Common myeloid progenitor, CD34-positive (primary cell): Measurements from ENCODE around the gene PIEZO1.
"Not testable (repeated sequence)": the region's sequence is repeated elsewhere in the genome, so short reads cannot be mapped to it uniquely, and the experiment has no call there.

ENCODE experiments used
- CTCF ChIA-PET: fragments of 350-600 bp; sonication (Branson Sonifier 250); formaldehyde crosslinking; loops from one replicate; lab custom pipeline; 2021; ENCODE audit warnings: antibody characterized with exemption; lab: Charles Lee
- POLR2A ChIA-PET: fragments of 350-600 bp; sonication (Branson Sonifier 250); formaldehyde crosslinking; loops from one replicate; lab custom pipeline; 2021; ENCODE audit warnings: antibody characterized with exemption; lab: Charles Lee
- DNase-seq, 3 donors: peaks; one replicate each; pipeline versions ENCODE4 v3.0.0 to v3.0.0-alpha.2; 2013
- H3K27ac ChIP-seq, 2 experiments: 1 replicate in 1 of 2; 2 replicates in 1 of 2; pipeline ENCODE4 v1.7.0; 2013; ENCODE audit warnings: inconsistent platforms in 2 of 2, low read length in 2 of 2, mild to moderate bottlenecking in 2 of 2, low read depth in 1 of 2, moderate library complexity in 1 of 2; ENCODE audit not compliant: severe bottlenecking in 2 of 2, insufficient read depth in 1 of 2, poor library complexity in 1 of 2
- H3K27me3 ChIP-seq, 5 experiments: replicated peaks in 2 of 5; 1 replicate in 3 of 5; 2 replicates in 2 of 5; pipeline versions ENCODE4 v1.6.1 to v1.7.0; 2013; ENCODE audit warnings: low read length in 4 of 5, mild to moderate bottlenecking in 2 of 5, moderate library complexity in 2 of 5, inconsistent platforms in 1 of 5; ENCODE audit not compliant: insufficient read depth in 5 of 5, control insufficient read depth in 4 of 5
- H3K36me3 ChIP-seq, 4 experiments: 1 replicate in 2 of 4; 2 replicates in 2 of 4; pipeline versions ENCODE4 v1.6.1 to v1.7.0; 2013; ENCODE audit warnings: low read length in 3 of 4, control low read depth in 1 of 4, mild to moderate bottlenecking in 1 of 4; ENCODE audit not compliant: control insufficient read depth in 4 of 4, insufficient read depth in 4 of 4
- H3K4me1 ChIP-seq, 4 experiments: 1 replicate in 3 of 4; 2 replicates in 1 of 4; pipeline versions ENCODE4 v1.6.1 to v1.7.1; 2013; ENCODE audit warnings: low read length in 3 of 4, mild to moderate bottlenecking in 3 of 4, control low read depth in 1 of 4, inconsistent platforms in 1 of 4, moderate library complexity in 1 of 4; ENCODE audit not compliant: control insufficient read depth in 4 of 4, insufficient read depth in 4 of 4; ENCODE audit errors: control extremely low read depth in 1 of 4
- H3K4me3 ChIP-seq, 7 experiments: 1 replicate in 4 of 7; 2 replicates in 3 of 7; pipeline versions ENCODE4 v1.5.1 to v1.7.0; 2013; ENCODE audit warnings: mild to moderate bottlenecking in 7 of 7, low read length in 6 of 7, moderate library complexity in 6 of 7, inconsistent platforms in 2 of 7, low read depth in 2 of 7, control low read depth in 1 of 7; ENCODE audit not compliant: insufficient read depth in 4 of 7, control insufficient read depth in 1 of 7; ENCODE audit errors: extremely low read depth in 1 of 7
- H3K9me3 ChIP-seq, 5 experiments: 1 replicate in 4 of 5; 2 replicates in 1 of 5; pipeline versions ENCODE4 v1.6.1 to v1.7.1; 2013; ENCODE audit warnings: low read length in 4 of 5, mild to moderate bottlenecking in 2 of 5, inconsistent platforms in 1 of 5, low read depth in 1 of 5, moderate library complexity in 1 of 5; ENCODE audit not compliant: control insufficient read depth in 4 of 5, insufficient read depth in 2 of 5; ENCODE audit errors: control extremely low read depth in 1 of 5
- WGBS: methylation state at CpG from one replicate; pipeline ENCODE4 v1.1.5; 2013; ENCODE audit not compliant: insufficient coverage; 5-methylcytosine and 5-hydroxymethylcytosine counted together

PIEZO1 gene

DNA sequence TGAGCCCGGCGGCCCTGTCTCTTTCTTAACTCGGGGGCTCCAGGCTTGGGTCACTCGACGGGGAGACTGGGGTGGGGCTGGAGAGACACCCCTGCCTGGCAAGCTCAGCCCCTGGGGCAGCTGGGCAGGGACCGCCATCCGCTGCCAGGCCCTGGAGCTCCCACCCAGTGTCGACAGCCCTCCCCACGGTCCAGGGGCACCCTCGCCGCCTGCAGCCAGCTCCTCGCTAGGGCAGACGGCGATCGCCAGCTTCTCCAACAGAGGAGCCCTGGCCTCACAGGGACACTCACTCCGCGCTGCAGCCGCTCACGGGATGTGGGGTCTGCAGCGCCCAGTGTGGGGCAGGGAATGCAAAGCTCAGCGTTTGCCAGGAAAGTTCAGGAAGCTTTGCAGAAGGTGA, 42.7 kb upstream of the PIEZO1 start:
- no peaks in the 10 kb centered on the region for H3K27me3 ChIP-seq
- WGBS, result 97% methylated on average over 17 of the region's 21 CpGs
- peaks cover 0 to 11% (median 6%) of the 10 kb centered on the region in 4 experiments for H3K36me3 ChIP-seq
- ChIA-PET CTCF (interaction anchor here (0.8 to 1.7 kb wide), 2 partner anchors 8 to 25 kb away, joined by 3 to 6 read pairs; no protein-coding TSS in a partner anchor), POLR2A (no interaction called here)
- H3K4me3 ChIP-seq, result no peak overlapping the region
- no peaks in the 10 kb centered on the region for H3K4me1 ChIP-seq
- H3K27ac ChIP-seq, result no peak overlapping the region
- H3K9me3 ChIP-seq, result no peaks in the 10 kb centered on the region
- no peak for DNase-seq

DNA sequence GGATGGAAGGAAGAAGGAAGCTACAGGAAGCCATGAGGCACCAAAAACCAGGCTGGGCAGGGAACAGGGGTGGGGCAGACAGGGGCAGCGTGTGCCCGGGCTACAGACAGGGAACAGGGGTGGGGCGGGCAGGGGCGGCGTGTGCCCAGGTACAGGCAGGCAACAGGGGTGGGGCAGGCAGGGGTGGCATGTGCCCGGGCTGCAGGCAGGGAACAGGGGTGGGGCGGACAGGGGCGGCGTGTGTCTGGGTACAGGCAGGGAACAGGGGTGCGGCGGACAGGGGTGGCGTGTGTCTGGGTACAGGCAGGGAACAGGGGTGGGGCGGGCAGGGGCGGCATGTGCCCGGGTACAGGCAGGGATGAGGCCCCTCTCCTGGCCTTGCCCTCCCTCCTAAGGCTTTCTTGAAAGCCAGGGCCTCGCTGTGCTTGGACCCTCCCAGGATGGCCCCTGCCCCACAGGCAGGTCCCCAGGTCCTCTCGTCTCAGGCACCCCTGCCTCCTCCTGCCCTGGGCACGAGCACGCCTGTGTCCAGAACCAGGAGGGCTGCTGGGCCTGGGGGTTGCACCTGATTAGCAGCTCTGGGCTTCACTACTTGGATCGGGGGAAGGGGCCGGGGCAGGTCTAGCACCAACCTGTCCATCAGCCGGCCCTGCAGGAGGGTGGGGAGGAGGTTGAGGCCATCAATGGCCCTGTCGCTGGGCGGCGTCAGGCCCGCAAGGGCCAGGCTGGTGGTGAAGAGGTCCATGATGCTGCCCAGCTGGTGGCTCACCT, 41.2 kb upstream of the PIEZO1 start:
- POLR2A ChIA-PET, result no interaction called here
- H3K4me1 ChIP-seq, result no peaks in the 10 kb centered on the region
- H3K4me3 ChIP-seq, result no peak overlapping the region
- peaks cover 5 to 22% (median 17%) of the 10 kb centered on the region in 4 experiments for H3K36me3 ChIP-seq
- H3K27ac ChIP-seq, result no peak overlapping the region
- no peaks in the 10 kb centered on the region for H3K9me3 ChIP-seq
- DNase-seq, result no peak
- H3K27me3 ChIP-seq, result no peaks in the 10 kb centered on the region
- CTCF ChIA-PET, result interaction anchor here (0.9 kb wide), 1 partner anchor 31 kb away, joined by 4 read pairs; the partner anchor contains the start of genes GALNS and TRAPPC2L
- 97% methylated on average over 24 of the region's 26 CpGs for whole genome bisulfite sequencing

DNA sequence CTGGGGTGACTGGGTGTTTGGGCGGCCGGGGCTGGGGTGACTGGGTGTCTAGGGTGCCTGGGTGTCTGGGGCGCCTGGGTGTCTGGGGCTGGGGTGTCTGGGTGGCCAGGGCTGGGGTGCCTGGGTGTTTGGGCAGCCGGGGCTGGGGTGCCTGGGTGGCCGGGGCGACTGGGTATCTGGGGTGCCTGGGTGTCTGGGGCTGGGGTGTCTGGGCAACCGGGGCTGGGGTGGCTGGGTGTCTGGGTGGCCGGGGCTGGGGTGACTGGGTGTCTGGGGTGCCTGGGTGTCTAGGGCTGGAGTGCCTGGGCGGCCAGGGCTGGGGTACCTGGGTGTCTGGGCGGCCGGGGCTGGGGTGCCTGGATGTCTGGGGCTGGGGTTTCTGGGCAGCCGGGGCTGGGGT, 40.1 kb upstream of the PIEZO1 start:
- ChIA-PET POLR2A (no interaction called here), CTCF (interaction anchor here (0.9 kb wide), 2 partner anchors 32 to 335 kb away, joined by 3 to 4 read pairs; partner anchors contain the start of genes GALNS and TRAPPC2L)
- H3K36me3 ChIP-seq, result peaks cover 5 to 28% (median 18%) of the 10 kb centered on the region in 4 experiments

DNA sequence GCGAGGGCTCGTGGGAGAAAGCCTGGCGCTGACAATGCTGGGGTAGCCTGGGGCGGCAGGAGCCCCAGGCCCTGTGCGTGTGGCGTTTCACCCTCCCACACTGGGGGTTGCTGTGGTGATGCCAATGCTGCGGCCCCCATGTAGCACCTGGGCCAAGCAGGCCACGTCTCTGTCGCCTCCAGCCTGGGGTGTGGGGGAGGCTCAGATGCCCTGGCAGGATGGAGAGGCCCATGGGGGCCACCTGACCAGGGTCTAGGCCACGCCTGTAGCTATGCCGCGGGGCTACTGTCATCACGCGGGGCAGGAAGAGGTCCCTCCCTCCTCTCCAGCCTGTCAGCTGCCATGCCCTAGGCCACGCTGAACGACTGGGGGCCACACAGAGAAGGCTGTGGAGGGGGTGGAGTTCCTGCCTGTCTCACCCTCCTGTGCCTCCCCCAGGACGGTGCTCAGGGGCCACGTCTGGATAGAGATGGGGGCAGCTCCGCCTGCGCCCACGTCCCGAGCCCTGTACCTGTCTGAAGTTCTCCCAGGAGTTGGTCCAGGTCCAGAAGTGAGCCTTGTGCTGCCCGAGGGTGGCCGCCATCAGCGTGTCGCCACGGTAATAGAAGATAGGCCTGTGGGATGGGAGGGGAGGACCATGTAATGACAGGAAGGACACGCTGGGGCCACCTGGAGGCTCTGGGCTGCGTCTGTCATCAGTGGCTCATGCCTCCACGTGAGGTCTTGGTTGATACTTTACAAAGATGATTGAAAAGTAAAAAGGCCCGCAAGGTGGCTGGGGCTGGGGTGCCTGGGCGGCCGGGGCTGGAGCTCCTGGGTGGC, 39.4 kb upstream of the PIEZO1 start:
- CTCF ChIA-PET, result interaction anchor here (0.6 to 0.9 kb wide), 2 partner anchors 336 to 436 kb away, joined by 3 read pairs; no protein-coding TSS in a partner anchor
- Histone ChIP-seq H3K27ac (no peak overlapping the region), H3K4me3 (no peak overlapping the region), H3K4me1 (no peaks in the 10 kb centered on the region), H3K9me3 (no peaks in the 10 kb centered on the region), H3K36me3 (peaks cover 5 to 28% (median 18%) of the 10 kb centered on the region in 4 experiments), H3K27me3 (no peaks in the 10 kb centered on the region)
- WGBS, result 94% methylated on average over 29 of the region's 33 CpGs
- DNase-seq, result no peak
- POLR2A ChIA-PET, result no interaction called here

More for the DNA sequence above, 40.1 kb upstream of the PIEZO1 start:
- no peaks in the 10 kb centered on the region for H3K4me1 ChIP-seq
- WGBS, result 98% methylated on average over 8 of the region's 12 CpGs
- no peak for DNase-seq
- no peak overlapping the region for H3K27ac ChIP-seq
- no peaks in the 10 kb centered on the region for H3K27me3 ChIP-seq
- no peak overlapping the region for H3K4me3 ChIP-seq
- H3K9me3 ChIP-seq, result no peaks in the 10 kb centered on the region

DNA sequence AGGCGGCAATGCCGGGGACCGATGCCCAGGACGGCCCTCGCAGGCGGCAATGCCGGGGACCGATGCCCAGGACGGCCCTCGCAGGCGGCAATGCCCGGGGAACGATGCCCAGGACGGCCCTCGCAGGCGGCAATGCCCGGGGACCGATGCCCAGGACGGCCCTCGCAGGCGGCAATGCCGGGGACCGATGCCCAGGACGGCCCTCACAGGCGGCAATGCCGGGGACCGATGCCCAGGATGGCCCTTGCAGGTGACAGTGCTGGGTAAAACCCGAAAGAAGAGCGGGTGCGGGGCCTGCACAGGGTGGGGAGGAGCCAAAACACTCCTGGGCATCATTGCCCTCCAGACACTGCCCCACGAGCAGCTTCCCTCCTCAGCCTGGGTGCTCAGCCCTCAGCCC, 38.6 kb upstream of the PIEZO1 start:
- H3K4me3 ChIP-seq, H3K9me3 ChIP-seq, H3K27ac ChIP-seq, H3K27me3 ChIP-seq, DNase-seq, H3K4me1 ChIP-seq, CTCF ChIA-PET, POLR2A ChIA-PET: not testable (repeated sequence)
- WGBS, result 99% methylated on average over 29 of the region's 31 CpGs
- peaks cover 5 to 28% (median 18%) of the 10 kb centered on the region in 4 experiments for H3K36me3 ChIP-seq

DNA sequence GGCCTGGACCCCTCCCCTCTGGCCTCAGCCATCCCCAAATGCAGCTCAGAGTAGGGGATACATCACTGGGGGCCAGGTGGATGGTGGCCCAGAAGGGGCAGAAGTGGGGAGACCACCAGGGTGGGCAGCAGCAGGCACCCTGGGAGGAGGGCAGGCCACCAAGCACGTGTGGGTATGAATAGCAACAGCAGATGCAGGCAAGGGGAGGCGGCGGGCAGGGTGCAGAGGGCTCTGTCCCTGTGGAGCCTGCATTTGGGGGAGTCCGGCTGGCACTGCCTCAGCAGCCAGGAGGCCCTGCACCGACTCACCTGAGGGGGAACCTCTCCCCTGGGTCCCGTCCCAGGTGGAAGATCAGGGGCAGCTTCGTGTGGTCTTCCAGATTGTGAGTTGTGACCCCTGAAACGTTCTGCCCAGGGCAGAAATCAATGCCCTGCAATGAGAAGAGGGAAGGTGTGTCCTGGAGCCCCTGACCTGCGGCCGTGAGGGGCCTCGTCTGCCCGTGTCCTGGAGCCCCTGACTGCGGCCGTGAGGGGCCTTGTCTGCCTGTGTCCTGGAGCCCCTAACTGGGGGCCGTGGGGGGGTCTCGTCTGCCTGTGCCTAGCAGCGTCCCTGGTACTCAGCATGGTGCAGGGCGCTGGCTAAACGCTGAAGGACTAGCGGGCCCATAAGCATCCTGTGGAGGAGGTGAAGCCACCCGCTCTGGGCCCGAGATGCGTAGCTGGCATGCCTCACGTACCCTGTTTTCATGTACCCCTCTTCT, 37.4 kb upstream of the PIEZO1 start:
- no peak for DNase-seq
- CTCF ChIA-PET, result interaction anchor here (1.5 kb wide), 1 partner anchor 345 kb away, joined by 4 read pairs; no protein-coding TSS in a partner anchor
- Histone ChIP-seq H3K27ac (no peak overlapping the region), H3K36me3 (peaks cover 5 to 28% (median 16%) of the 10 kb centered on the region in 4 experiments), H3K4me1 (no peaks in the 10 kb centered on the region), H3K4me3 (no peak overlapping the region), H3K27me3 (no peaks in the 10 kb centered on the region), H3K9me3 (no peaks in the 10 kb centered on the region)
- 97% methylated on average over 24 of the region's 24 CpGs for WGBS
- POLR2A ChIA-PET, result interaction anchor here (0.6 kb wide), 1 partner anchor 88 kb away, joined by 3 read pairs; no protein-coding TSS in a partner anchor
